GM19351 (cell line): ENCODE data around the gene BTBD6.
"Not testable (repeated sequence)": the region's sequence is repeated elsewhere in the genome, so short reads cannot be mapped to it uniquely, and the experiment has no call there.

ENCODE experiments used
- ATAC-seq: cut with Tn5 transposase; IDR thresholded peaks from one replicate; pipeline ENCODE4 v1.9.1; 2021; ENCODE audit warnings: mild to moderate bottlenecking, moderate library complexity; ENCODE audit not compliant: unreplicated experiment

The BTBD6 gene

DNA sequence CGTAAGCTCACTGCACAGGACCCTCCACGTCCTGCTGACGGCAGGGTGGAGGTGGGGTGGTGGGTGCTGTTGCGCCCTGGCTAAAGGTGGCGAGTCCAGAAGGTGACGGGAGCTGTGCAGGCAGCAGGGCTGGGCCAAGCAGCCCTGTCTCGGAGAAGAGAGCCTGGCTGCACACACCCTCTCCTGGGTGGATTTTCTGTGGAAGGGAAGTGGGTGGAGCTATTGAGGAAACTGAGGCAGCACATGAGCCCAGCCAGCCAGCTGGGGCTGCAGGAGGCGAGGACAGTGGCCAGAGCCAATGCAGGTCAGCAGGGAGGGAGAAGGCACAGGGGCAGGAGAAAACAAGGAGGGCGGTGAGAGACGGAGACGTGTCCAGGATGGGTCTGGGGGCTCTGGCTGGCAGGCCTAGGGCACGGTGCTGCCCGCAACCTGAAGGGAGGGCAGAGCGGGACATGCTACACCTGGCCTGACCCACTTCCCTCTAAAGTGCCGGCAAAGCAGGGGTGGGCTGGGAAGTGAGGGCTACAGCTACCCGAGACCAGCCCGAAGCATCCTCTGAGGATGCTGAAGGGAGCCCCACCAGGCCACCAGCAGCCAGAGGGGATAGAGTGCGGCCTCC, 20.5 kb downstream of the BTBD6 start:
- ATAC-seq: no peak

DNA sequence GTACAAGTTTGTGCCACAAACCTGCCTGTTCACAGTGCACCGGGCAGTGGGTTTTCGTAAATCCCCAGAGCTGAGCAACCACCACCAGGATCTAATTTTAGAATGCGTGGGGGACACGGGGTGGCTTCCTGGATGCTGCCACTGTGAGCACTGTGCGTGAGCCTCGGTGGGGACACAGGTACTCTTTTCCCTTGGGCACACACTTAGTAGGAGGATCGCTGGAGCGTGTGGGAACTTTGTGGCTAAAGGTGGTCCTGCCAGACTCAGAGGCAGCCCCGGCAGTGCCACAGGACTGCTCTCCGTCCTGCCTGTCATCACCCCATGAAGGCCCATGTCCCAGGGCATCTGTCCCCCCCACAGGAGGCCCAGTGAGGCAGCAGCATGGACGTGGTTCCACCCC, 21.1 kb downstream of the BTBD6 start:
- ATAC-seq: no peak

DNA sequence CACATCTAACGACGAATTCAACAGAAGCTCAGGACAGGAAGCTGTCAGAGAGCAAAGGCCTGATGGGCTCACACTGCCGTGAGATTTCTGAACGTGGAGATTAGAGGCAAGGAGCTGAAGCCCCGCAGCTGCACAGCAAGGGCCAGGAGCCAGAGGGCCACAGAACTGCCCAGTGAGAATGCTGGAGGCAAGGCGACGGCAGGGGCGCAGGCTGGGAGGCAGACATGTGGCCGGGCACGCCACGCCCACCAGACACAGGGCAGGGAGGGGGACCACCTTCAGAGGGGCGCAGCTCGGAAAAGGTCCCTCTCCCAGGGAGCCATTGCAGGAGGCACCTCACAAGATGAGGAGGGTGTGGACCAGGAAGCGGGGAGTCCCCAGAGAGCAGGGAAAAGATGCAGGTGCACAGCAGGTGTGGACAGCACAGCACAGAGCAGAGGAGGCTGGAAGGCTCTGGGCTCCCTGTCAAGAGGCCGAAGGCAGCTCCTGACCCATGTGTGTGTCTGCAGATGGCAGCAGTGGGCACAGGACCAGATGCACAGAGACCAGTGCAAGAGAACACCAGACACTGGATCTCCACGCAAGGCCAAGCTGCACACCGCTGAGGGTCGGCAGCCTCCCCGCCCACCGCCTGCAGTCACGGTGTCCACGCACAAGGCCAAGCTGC, 23.0 kb downstream of the BTBD6 start:
- no peak for ATAC-seq

DNA sequence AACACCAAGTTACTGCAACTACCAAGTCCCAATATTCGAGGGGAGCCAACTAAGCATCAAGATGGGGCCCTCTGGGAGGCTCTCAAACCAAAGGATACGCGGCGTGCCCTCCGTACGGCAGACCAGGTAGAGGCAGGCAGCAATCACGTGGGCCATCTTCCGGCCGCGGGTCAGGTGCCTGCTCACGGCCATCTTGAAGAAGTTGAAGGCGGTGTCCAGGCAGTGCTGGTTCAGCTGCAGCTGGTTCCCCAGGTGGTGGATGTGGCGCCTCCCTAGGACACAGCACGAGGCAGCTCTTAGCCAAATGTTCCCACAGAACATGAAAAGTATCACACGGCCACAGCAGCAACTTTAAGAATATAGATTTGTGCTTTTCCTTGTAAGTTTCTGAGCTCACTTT, 24.3 kb downstream of the BTBD6 start:
- ATAC-seq: no peak

DNA sequence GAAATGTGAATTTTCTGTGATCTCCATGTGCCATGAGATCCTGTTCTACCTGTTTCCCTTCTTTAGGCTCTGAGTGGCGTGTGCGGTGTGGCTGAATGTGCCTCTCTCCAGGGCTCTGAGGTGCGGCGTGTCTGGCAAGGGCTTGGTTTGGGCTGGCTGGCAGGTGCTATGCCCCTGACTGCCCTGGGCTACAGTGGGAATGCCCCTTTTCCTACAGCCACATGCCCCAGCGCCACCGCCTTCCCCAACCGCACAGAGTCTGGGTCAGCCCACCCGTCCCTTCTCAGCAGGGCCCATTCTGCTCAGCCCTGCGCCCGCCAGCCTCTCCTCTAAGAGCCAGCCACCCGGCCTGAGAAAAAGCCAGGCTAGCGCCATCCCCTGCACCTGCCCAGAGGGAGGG, 24.7 kb downstream of the BTBD6 start:
- no peak for ATAC-seq

DNA sequence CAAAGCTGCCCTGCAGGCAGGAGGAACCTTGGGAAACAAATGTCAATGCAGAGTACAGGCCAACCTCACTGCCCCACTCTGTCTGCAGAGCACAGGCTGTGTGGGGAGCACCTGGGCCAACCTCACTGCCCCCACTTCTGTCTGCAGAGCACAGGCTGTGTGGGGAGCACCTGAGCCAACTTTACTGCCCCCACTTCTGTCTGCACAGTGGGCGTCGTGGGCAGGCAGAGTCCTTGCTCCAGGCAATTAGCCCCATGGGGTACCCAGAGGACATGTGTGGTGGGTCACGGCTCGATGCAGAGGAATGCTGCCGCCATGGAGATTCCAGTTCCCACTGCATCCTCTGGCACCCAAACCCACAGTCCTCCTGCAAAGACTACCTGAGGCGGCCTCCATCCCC, 26.3 kb downstream of the BTBD6 start:
- ATAC-seq: no peak

DNA sequence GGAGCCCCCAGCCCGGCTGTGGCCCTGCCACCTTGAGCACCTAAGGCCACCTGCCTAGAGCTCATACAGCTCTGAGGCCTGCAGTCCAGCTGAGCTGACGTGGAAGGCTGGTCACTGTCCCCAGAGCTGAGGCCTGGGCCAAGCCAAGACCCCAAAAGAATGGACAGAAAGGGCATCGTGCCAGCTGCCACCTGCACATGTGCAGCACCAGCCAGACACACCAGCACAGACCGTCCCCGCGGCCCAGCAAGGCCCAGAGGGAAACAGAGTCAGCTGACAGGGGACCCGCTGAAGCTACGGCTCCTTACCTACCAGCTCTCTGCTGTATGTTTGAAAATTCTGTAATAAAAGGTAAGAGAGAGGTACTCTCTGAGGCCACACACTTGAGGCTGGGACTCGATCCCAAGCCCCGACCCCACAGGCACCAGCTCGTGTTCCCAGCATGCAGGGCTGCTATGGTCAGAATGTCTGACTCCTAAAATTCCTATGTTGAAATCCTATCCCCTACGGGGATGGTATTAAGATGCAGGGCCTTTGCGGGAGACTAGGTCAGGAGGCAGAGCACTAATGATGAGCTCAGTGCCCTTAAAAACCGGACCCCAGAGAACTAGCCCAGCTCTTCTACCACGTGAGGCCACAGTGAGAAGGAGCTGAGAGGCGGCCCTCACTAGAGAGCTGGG, 27.1 kb downstream of the BTBD6 start:
- ATAC-seq: no peak

DNA sequence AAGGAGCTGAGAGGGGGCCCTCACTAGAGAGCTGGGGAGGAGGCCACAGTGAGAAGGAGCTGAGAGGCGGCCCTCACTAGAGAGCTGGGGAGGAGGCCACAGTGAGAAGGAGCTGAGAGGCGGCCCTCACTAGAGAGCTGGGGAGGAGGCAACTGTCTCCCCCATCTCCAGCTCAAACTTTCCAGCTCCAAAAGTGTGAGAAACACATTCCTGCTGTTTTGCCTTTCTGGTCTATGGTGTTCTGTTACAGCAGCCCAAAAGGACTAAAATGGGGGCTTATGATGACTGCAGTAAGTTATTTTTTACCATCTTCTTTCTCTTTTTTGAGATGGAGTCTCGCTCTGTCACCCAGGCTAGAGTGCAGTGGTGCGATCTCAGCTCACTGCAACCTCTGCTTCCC, 29.1 kb downstream of the BTBD6 start:
- not testable (repeated sequence) for ATAC-seq

DNA sequence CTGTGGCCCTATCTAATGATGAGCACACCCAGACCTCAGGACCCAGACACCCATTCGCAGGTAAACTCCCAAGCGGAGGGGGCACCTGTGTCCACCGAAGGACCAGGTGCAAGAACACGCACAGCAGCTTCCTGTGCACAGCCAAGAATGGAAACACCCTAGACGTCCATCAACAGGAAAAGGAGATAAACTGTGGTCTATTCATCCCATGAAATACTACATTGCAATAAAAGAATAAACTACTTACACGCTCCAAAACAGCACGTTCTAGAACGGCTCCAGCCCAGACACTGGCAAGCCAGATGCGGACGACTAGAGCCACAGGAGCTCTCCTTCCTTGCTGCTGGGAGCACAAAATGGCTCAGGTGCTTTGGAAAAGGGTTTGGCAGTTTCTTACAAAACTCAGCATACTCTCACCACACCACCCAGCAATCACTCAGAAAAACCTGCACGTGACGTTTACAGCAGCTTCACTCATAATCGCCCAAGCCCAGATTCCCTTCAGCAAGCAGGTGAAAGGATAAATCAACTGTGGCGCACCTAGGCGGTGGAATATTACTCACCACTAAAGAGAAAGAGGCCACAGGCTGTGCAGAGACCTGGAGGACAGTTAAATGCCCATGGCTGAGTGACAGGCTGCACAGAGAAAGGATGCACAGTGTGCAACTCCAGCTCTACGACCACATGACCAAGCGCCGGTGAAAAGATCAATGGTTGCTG, 31.5 kb downstream of the BTBD6 start:
- ATAC-seq: no peak

DNA sequence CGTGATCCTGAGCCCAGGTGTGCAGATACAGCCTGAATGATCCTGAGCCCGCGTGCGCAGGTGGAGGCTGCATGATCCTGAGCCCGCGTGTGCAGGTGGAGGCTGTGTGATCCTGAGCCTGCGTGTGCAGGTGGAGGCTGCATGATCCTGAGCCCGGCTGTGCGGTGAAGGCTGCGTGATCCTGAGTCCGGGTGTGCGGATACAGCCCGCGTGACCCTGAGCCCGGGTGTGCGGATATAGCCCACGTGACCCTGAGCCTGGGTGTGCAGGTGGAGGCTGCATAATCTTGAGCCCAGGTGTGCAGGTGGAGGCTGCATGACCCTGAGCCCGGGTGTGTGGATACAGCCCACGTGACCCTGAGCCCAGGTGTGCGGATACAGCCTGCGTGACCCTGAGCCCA, 32.2 kb downstream of the BTBD6 start:
- no peak for ATAC-seq

DNA sequence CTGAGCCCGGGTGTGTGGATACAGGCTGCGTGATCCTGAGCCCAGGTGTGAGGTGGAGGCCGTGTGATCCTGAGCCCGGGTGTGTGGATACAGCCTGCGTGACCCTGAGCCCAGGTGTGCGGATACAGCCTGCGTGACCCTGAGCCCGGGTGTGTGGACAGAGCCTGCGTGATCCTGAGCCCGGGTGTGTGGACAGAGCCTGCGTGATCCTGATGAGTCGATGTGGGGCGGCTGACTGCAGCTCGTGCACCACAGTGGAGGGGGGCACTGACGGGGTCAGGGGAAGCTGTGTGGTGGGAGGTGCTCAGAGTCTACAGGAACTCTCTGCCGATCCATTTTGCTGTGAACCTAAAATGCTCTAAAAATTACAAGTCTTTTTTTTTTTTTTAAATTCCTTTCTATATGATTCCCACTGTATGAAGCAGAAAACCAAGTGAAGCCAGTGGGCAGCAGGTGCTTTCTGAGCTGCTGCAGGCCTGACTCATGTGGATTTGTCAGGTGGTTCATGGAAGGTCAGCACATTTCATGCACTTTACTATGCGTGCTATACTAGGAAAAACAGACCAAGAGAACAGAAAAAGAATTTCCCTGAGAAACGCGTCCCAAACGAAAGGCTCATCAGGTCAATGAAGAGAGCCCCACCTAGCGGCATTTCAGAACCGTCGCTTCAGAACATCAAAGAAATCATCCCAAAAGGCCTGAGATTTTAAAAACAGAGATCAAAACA, 33.2 kb downstream of the BTBD6 start:
- no peak for ATAC-seq

DNA sequence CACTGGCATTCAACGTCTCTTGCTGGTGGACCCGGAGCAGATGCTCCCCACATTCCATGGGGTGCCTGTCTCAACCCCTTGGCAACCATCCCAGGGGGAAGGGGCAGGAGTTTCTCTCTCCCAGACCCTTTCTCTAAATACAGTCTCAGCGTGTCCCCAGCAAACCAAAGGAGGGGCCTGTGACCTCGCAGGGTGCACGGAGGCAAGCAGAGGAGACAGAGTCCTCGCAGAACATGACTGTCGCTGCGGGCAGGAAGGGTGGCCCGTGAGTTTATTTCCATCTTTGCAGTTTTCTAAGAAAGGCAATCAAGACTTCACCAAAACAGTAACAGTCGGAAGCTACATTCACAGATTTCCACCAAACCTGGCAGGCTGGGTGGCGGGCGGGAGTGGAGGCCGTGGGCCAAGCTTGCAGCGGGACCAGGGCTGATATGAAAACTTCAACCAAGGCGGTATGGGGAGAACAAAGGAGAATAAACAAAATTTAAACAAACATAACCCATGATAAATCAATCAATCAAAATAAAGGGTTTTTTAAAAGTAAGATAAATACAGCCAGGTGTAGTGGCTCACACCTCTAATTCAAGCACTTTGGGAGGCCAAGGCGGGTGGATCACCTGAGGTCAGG, 33.9 kb downstream of the BTBD6 start:
- no peak for ATAC-seq

DNA sequence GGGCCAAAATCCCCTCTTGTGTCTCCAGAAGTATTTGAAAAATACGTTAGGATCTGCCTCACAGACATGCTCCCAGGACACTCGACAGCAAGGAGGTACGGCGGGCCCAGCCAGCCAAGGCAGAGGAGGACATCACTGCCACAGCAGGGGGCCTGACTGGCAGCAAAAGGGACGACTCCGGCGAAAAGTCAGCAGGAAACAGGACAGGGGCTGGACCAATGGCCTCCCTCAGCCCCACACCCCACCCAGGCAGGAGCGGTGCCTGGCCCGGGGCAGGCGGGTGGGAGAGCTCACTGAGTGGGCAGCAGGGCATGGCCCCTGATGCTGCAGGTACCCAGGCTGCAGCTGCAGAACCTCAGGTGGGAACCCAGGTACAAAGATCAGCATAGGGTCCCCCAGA, 34.7 kb downstream of the BTBD6 start:
- no peak for ATAC-seq

DNA sequence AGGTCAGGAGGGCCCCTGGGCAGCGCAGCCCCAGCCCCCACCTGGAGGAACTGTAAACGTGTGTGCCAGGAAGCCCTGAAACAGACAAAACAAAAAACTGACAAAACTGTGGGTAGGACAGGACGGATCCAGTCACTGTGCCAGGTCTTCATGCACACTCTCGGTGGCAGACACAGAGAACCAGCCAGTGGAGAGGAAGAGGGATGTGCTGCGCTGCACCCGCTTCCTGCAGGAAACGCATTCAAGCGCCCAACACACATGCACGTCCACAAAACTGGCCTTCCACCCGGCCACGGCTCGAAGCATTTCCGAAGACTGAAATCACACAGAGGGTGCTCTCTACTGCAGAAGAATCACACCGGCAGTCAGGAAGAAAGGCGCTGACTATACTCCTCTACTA, 35.6 kb downstream of the BTBD6 start:
- ATAC-seq: no peak

DNA sequence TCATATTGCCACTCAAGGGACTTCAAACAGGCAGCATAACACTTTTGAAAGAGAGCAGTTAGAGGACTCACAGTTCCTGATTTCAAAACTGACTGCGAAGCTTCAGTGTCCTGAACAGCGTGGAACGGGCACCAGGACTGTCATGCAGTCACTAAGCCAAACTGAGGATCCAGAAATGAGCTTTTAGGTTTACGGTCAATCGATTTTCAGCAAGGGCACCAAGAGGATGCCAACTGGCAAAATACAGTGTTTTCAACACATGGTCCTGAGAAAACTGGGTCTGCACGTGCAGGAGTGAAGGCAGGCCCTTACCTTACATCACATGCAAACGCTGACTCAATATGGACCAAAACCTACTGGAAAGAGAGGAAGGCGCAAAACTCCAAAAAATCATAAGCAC, 36.8 kb downstream of the BTBD6 start:
- no peak for ATAC-seq

DNA sequence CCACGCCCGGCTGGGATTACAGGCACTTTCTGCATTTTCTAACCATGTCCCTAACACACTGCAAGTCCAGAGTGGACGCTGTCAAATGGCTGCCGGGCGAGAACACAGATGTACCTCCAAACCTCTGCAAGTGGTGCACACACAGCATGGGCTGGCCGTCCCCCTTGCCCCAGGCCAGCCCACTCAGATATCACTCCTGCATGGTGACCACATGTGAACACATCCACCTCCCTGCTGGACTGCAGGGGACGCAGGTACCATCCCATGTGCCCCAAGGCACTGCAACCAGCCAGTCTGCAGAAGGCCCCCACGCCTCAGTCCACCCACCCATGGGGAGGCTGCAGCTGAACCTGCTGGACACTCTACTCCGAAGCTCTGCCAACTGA, 38.4 kb downstream of the BTBD6 start:
- no peak for ATAC-seq

DNA sequence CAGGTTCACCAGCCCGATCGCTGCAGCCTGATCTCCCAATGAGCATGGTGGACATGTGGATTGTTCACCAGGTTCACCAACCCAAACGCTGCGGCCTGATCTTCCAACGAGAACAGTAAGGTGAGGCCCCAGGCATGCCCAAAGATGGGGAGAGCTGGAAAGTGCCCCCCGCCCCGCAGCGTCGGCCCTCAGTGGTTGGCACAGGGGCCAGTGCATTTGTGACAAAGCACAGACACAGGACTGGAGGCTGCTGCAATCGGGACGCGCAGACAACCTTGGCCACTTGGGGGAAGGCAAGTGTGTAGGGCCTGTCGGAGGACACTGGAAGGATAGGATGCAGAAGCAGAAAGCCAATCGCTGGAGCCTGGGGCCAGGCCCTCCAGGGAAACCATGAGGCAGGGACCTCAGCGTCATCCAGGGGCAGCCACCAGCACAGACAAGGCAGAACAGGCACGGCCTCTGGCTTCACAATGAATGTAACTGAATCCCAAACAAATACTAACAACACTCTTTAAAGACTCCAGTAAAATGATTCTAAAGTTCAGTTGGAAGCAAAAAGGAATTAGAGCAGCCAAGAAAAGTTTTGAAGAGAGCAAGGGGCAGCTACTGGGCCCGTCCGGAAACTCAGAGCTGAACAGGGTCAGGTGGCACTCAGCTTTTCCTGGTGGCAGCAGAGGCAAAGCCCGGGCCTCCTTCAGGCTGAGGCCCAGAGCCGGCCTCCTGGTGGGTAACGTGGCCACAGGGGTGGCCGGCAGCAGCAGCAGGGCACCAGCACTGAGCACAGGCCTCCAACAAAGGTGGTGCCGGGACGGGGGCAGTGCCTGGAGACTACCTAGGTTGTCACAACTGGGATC, 39.1 kb downstream of the BTBD6 start:
- no peak for ATAC-seq

DNA sequence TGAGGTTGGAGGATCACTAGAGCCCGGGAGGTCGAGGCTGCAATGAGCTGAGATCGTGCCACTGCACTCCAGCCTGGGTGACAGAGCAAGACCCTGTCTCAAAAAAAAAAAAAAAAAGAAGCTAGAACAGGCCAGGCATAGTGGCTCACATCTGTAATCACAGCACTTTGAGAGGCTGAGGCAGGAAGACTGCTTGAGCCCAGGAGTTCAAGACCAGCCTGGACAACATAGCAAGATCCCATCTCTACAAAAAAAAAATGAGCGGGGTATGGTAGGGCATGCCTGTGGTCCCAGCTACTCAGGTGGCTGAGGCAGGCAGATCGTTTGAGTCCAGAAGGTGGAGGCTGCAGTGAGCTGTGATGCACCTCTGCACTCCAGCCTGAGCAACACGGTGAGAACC, 40.6 kb downstream of the BTBD6 start:
- ATAC-seq: not testable (repeated sequence)

DNA sequence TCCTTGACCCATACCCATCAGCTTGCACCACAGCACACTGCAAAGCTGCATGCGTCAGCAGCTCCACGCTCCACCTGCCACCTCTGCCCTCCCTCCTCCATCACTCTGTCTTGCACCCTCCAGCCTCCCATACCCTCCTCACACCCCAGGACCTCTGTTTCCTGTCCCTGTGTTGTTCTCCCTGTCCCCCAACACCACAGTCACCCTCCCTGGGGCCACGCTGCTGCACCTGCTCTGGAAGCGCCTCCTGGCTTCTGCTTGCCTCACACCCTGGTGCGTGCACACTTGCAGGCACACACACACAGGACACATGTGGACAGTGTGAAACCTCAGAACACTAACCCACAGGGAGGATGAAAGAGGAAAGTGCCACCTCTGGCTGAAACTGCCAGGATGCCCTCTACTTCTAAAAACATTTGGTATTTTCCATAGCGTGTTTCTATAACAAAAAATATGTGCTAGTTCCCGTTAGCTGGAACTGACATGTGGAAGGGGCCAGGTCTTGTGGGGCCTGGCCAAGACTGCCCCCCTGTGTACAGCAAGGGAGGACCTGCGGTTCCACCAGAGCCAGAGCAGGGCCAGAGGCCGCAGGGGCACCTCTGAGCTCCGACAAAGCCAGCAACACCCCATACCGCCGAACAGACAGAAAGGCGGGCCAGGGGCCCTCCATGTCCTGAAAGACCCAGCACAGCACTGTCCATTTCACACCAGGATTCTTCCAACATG, 42.5 kb downstream of the BTBD6 start:
- no peak for ATAC-seq
